SK-N-MC (cell line): ENCODE results near the gene HOXB5.

Experiments used
- EZH2 ChIP-seq: fragments of 200-600 bp; sonication (generic); IDR thresholded peaks from one replicate; pipeline ENCODE4 v1.6.1; 2017; ENCODE audit warnings: antibody characterized with exemption
- FOXP2 ChIP-seq: optimal IDR thresholded peaks from 2 replicates; pipeline ENCODE3; 2011; ENCODE audit warnings: mild to moderate bottlenecking, moderate library complexity; ENCODE audit not compliant: insufficient read depth; ENCODE audit errors: extremely low read length, control extremely low read depth
- POLR2AphosphoS5 ChIP-seq: IDR thresholded peaks from 2 replicates; pipeline ENCODE4 v1.6.1; 2012; ENCODE audit warnings: mild to moderate bottlenecking, low read depth, low read length, borderline replicate concordance

DNA sequence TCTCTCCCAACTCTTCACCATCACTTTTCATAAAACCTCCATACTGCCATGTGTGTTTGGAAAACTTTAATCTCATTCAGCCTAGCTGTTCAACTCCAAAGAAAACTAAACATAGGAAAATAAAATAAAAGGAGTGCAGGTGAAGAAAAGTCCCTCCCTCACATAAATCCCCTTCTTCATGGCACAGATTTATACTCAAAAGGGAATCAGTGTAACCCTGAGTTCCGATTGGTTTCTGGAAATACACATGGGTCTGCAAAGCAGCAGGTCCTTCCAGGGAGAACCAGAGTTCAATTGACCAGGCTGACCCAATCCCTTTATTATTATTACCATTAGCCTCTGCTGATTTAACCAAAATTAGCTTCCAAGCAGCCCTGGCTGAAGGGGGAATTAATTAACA lies 39.8 kb downstream of the HOXB5 start:
- TF ChIP-seq EZH2 (no peak), POLR2AphosphoS5 (no peak), FOXP2 (no peak)
